HG02642 (cell line): ENCODE results near the gene NPTX1.

ENCODE experiments used
- ATAC-seq: cut with Tn5 transposase; IDR thresholded peaks from one replicate; pipeline ENCODE4 v1.9.1; 2021; ENCODE audit warnings: mild to moderate bottlenecking; ENCODE audit not compliant: unreplicated experiment, poor library complexity

Gene NPTX1

GRCh38 chr17:80464486-80464885 is 11.9 kb downstream of the NPTX1 start:
- ATAC-seq, result no peak

GRCh38 chr17:80463784-80464400 is 12.5 kb downstream of the NPTX1 start:
- no peak for ATAC-seq

- no peak for ATAC-seq
Measured at GRCh38 chr17:80461528-80462160, 14.8 kb downstream of the NPTX1 start.

GRCh38 chr17:80460429-80460834 is 16.0 kb downstream of the NPTX1 start:
- no peak for ATAC-seq

GRCh38 chr17:80459234-80459633 is 17.2 kb downstream of the NPTX1 start:
- no peak for ATAC-seq

GRCh38 chr17:80458016-80458415 is 18.4 kb downstream of the NPTX1 start:
- no peak for ATAC-seq

GRCh38 chr17:80457236-80457856 is 19.1 kb downstream of the NPTX1 start:
- ATAC-seq, result no peak

- no peak for ATAC-seq
Measured at GRCh38 chr17:80456465-80457235, 19.8 kb downstream of the NPTX1 start.

- no peak for ATAC-seq
Measured at GRCh38 chr17:80455784-80456183, 20.6 kb downstream of the NPTX1 start.

GRCh38 chr17:80455336-80455710 is 21.1 kb downstream of the NPTX1 start:
- no peak for ATAC-seq

- ATAC-seq, result peak; percentile 85
Measured at GRCh38 chr17:80454557-80455335, 21.7 kb downstream of the NPTX1 start.

GRCh38 chr17:80453998-80454556 is 22.3 kb downstream of the NPTX1 start:
- no peak for ATAC-seq

- ATAC-seq, result no peak
Measured at GRCh38 chr17:80453126-80453997, 23.0 kb downstream of the NPTX1 start.

GRCh38 chr17:80452173-80452915 is 24.1 kb downstream of the NPTX1 start:
- ATAC-seq, result no peak

- no peak for ATAC-seq
Measured at GRCh38 chr17:80451104-80451775, 25.2 kb downstream of the NPTX1 start.

- ATAC-seq, result no peak
Measured at GRCh38 chr17:80449930-80450576, 26.4 kb downstream of the NPTX1 start.

GRCh38 chr17:80449194-80449929 is 27.0 kb downstream of the NPTX1 start:
- ATAC-seq, result no peak
